SK-N-MC (cell line): ENCODE results near the gene TRPM6.
"Not testable (repeated sequence)": the region's sequence is repeated elsewhere in the genome, so short reads cannot be mapped to it uniquely, and the experiment has no call there.

Experiments
- DNase-seq: peaks from one replicate; pipeline ENCODE4 v3.0.0-alpha.2; 2011; ENCODE audit warnings: low read depth, low spot score
- H3K27ac ChIP-seq: fragments of 200-600 bp; sonication (generic); 2 replicates; pipeline ENCODE4 v1.5.1; 2016; ENCODE audit warnings: mixed run types
- H3K36me3 ChIP-seq: fragments of 200-600 bp; sonication (generic); 2 replicates; pipeline ENCODE4 v1.6.1; 2017; ENCODE audit warnings: antibody characterized with exemption, low read length, mixed read lengths; ENCODE audit not compliant: insufficient read depth
- H3K4me3 ChIP-seq: fragments of 200-600 bp; sonication (generic); 2 replicates; pipeline ENCODE4 v1.5.1; 2016
- H3K9ac ChIP-seq: fragments of 200-600 bp; sonication (generic); 2 replicates; pipeline ENCODE4 v1.8.0; 2017; ENCODE audit warnings: mixed run types, mixed read lengths; ENCODE audit not compliant: insufficient read length
- H3K9me3 ChIP-seq: fragments of 200-600 bp; sonication (generic); 2 replicates; pipeline ENCODE4 v1.6.1; 2017; ENCODE audit warnings: low read depth, mild to moderate bottlenecking, antibody characterized with exemption, low read length, moderate library complexity, mixed read lengths
- EZH2 ChIP-seq: fragments of 200-600 bp; sonication (generic); IDR thresholded peaks from one replicate; pipeline ENCODE4 v1.6.1; 2017; ENCODE audit warnings: antibody characterized with exemption
- FOXP2 ChIP-seq: optimal IDR thresholded peaks from 2 replicates; pipeline ENCODE3; 2011; ENCODE audit warnings: mild to moderate bottlenecking, moderate library complexity; ENCODE audit not compliant: insufficient read depth; ENCODE audit errors: extremely low read length, control extremely low read depth
- POLR2AphosphoS5 ChIP-seq: IDR thresholded peaks from 2 replicates; pipeline ENCODE4 v1.6.1; 2012; ENCODE audit warnings: mild to moderate bottlenecking, low read depth, low read length, borderline replicate concordance

TRPM6 gene

GRCh38 chr9:74887041-74887980, at the start of gene TRPM6:
TRPM6 (minus strand) TSS chr9:74887921; CDS start chr9:74887856, 65 bp downstream.
- no peak within 1 kb of the TSS for H3K9ac ChIP-seq
- peak within 1 kb of the TSS; percentile 78 for H3K4me3 ChIP-seq
- no peak for TF ChIP-seq POLR2AphosphoS5
- TF ChIP-seq FOXP2: no peak
- TF ChIP-seq EZH2: no peak
- DNase-seq: peak; percentile 32
- no peak within 1 kb of the TSS for H3K27ac ChIP-seq
- H3K9me3 ChIP-seq: no peaks in the 10 kb centered on the region
- no peaks in the 10 kb centered on the region for H3K36me3 ChIP-seq

GRCh38 chr9:74935008-74935407, 47.3 kb upstream of the TRPM6 start:
- Histone ChIP-seq H3K27ac (no peak overlapping the region), H3K9me3 (no peaks in the 10 kb centered on the region), H3K9ac (no peak overlapping the region), H3K36me3 (no peaks in the 10 kb centered on the region), H3K4me3 (no peak overlapping the region)
- no peak for DNase-seq
- TF ChIP-seq FOXP2 (no peak), EZH2 (no peak), POLR2AphosphoS5 (no peak)

DNA sequence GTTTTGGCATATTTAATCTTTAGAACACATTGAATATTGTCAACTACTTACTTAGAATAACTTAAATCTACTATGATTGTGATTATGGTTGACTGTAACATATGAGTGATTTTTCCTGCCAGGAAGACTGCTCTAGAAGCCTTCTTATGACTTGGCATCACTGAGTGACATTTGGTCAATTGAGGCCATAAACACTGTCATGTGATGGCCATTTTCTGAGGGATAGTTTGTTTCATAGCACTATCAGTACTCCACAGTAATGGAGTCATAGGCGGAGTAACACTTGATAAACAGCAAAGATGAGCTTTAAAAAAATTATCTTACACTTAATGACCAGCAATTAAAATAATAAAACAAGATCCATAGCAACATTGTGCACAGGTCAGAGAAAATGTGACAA, 34.0 kb upstream of the TRPM6 start:
- H3K36me3 ChIP-seq: no peaks in the 10 kb centered on the region
- no peaks in the 10 kb centered on the region for H3K9me3 ChIP-seq
- TF ChIP-seq FOXP2: no peak
- no peak for TF ChIP-seq EZH2
- no peak overlapping the region for H3K9ac ChIP-seq
- H3K4me3 ChIP-seq: no peak overlapping the region
- no peak overlapping the region for H3K27ac ChIP-seq
- no peak for DNase-seq

DNA sequence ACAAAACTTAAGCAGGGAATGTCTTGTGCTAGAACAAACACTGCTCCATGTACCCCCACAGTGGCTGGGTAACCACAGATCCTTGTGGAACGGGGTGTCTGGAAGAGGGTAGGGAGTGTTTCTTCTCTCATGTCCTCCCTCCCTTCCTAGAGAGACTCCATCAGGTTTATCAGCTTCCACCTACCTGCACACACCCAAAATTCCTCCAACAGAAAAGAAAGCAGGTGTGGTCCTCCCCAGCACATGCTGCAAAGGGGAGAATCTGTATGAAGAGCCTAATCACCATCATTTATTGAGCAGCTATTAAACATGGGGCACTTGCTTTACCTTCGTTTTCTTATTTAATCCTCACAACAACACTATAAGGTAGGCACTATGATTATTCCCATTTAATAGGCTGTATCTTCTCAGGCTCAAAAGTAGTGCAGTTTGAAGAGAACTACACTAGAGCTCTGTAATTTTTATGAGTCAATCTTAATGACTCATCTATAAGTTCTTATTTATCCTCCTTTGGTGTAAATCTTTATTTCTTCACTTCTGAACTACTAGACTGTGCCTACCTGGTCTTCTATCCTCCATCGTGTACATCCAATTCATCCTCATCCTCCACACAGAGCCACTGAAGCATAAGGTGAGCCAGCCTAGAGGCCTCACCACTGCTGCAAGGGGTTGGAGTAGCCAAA, 33.4 kb upstream of the TRPM6 start:
- no peak overlapping the region for H3K9ac ChIP-seq
- no peaks in the 10 kb centered on the region for H3K36me3 ChIP-seq
- no peaks in the 10 kb centered on the region for H3K9me3 ChIP-seq
- DNase-seq: no peak
- no peak overlapping the region for H3K27ac ChIP-seq
- H3K4me3 ChIP-seq: no peak overlapping the region
- TF ChIP-seq EZH2: no peak
- no peak for TF ChIP-seq POLR2AphosphoS5
- TF ChIP-seq FOXP2: no peak

DNA sequence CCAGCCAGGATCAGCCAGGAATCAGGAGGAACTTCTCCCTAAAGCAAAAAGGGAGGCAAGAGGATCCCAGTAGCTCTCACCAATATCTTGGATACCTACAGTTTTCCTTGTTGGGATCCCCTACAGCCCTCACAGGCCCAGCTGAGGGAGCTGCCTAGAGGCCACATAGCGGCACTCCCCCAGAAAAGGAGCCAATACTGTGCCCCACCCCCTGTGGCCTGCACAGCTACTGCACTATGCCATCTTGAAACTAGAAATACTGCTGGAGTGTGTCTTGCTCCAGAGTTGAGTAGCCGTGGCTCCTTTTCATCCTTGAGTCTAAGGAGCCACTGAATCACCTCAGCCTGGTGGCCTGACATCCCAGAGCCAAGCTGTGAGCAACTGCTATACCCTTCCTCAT, 22.3 kb upstream of the TRPM6 start:
- Histone ChIP-seq H3K9me3 (no peaks in the 10 kb centered on the region), H3K9ac (no peak overlapping the region), H3K4me3 (no peak overlapping the region), H3K36me3 (no peaks in the 10 kb centered on the region), H3K27ac (no peak overlapping the region)
- TF ChIP-seq FOXP2 (no peak), POLR2AphosphoS5 (no peak), EZH2 (no peak)
- no peak for DNase-seq

GRCh38 chr9:74908665-74909064, 20.9 kb upstream of the TRPM6 start:
- TF ChIP-seq FOXP2 (no peak), EZH2 (no peak), POLR2AphosphoS5 (no peak)
- no peak overlapping the region for H3K27ac ChIP-seq
- H3K4me3 ChIP-seq: no peak overlapping the region
- no peaks in the 10 kb centered on the region for H3K9me3 ChIP-seq
- DNase-seq: no peak
- no peak overlapping the region for H3K9ac ChIP-seq
- no peaks in the 10 kb centered on the region for H3K36me3 ChIP-seq

DNA sequence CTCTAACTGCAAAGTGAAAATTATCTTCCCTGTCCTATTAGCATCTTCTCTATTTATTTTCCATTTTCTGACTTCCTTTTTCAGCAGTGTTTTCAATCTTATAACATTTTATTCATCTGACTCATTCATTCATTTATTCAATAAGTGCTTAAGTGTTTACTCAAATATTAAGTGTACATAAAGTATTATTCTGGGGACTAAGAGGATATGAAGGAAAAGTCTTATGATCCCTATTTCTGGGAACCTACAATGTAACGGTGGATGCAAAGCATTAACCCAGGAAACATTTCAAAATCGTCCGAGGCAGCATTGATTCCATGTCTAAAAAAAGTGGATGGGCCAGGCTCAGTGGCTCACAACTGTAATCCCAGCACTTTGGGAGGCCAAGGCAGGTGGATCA, 19.4 kb upstream of the TRPM6 start:
- Histone ChIP-seq H3K9me3 (no peaks in the 10 kb centered on the region), H3K4me3 (no peak overlapping the region), H3K36me3 (no peaks in the 10 kb centered on the region), H3K9ac (no peak overlapping the region), H3K27ac (no peak overlapping the region)
- TF ChIP-seq FOXP2 (no peak), POLR2AphosphoS5 (no peak)
- no peak for DNase-seq

DNA sequence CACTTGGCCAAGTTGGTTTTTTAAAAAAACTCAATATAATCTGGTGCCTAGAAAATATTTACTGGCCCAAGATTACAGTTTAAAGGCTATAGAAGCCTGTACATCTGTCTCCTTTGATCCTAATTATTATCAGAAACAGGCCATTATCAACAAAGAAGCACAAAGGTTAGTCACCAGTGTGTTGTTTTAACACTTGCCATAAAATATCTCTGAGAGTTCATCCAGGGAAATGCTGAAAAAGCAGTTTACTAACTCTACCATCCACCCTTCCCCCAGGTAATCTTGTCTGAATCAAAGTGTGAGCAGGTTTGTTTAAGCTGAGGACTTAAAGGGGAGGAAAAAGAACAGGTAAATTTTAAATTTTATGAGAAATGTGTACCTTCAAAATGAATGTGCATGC, 13.3 kb upstream of the TRPM6 start:
- Histone ChIP-seq H3K27ac (no peak overlapping the region), H3K9ac (no peak overlapping the region), H3K9me3 (no peaks in the 10 kb centered on the region), H3K4me3 (no peak overlapping the region), H3K36me3 (no peaks in the 10 kb centered on the region)
- TF ChIP-seq EZH2 (no peak), FOXP2 (no peak), POLR2AphosphoS5 (no peak)
- DNase-seq: no peak

DNA sequence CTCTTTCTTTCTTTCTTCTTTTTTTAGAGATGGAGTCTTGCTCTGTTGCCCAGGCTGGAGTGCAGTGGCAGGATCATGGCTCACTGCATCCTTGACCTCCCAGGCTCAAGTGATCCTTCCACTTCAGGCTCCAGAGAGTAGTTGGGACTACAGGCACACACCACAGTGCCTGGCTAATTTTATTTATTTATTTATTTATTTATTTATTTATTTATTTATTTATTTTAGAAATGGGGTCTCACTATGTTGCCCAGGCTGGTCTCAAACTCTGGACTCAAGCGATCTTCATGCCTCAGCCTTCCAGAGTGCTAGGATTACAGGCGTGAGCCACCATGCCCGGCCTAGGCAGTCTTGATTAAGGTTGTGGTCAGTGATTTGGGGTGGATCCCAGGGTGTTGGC, 728 bp upstream of the TRPM6 start:
- not testable (repeated sequence) for H3K9me3 ChIP-seq, H3K4me3 ChIP-seq, DNase-seq, H3K9ac ChIP-seq, H3K27ac ChIP-seq, H3K36me3 ChIP-seq
